Thoracic aorta (tissue), 2 donors: Measurements from ENCODE around the gene NDUFS6. TPM values are rescaled to one million over a fixed set of nuclear protein-coding genes. Genes with fewer than 3 reads are reported as not detected.

ENCODE experiments used
- ATAC-seq: fragments of 150-250 bp; one replicate; pipeline ENCODE4 v1.8.0; 2017; ENCODE audit warnings: low read depth; ENCODE audit not compliant: insufficient number of reproducible peaks, low FRiP score
- DNase-seq: peaks from one replicate; pipeline ENCODE4 v3.0.0-alpha.2; 2020; ENCODE audit warnings: low spot score
- H3K27ac ChIP-seq, 2 donors: fragments of 200-600 bp; sonication (generic); 1 replicate in 1 of 2; 2 replicates in 1 of 2; pipeline ENCODE4 v1.5.1; 2016; ENCODE audit warnings: mild to moderate bottlenecking in 2 of 2, moderate library complexity in 2 of 2
- H3K27me3 ChIP-seq: fragments of 200-600 bp; sonication (generic); replicated peaks from 2 replicates; pipeline ENCODE4 v1.6.0; 2016; ENCODE audit warnings: mild to moderate bottlenecking; ENCODE audit not compliant: insufficient read depth
- H3K36me3 ChIP-seq: fragments of 200-600 bp; sonication (generic); one replicate; pipeline ENCODE4 v1.5.1; 2016
- H3K4me1 ChIP-seq, 2 donors: fragments of 200-600 bp; sonication (generic); 1 replicate in 1 of 2; 2 replicates in 1 of 2; pipeline versions ENCODE4 v1.5.1 to v1.6.0; 2016; ENCODE audit warnings: low read depth in 2 of 2, mild to moderate bottlenecking in 1 of 2; ENCODE audit not compliant: control insufficient read depth in 1 of 2
- H3K4me3 ChIP-seq: fragments of 200-600 bp; sonication (generic); 2 replicates; pipeline ENCODE4 v1.5.1; 2016; ENCODE audit warnings: mild to moderate bottlenecking
- H3K9me3 ChIP-seq: fragments of 200-600 bp; sonication (generic); 2 replicates; pipeline ENCODE4 v1.5.1; 2016
- CTCF ChIP-seq: fragments of 200-600 bp; sonication (generic); IDR thresholded peaks from one replicate; pipeline ENCODE4 v1.5.1; 2019; ENCODE audit warnings: antibody characterized with exemption
- total RNA-seq, 2 donors: library from RNA; depleted of rRNA; stranded (reverse); fragments of >200 nt; gene quantifications; one replicate each; pipeline versions ENCODE4 v1.1.0 to v1.2.3, GENCODE V29; 2016

The NDUFS6 gene
- total RNA-seq, 2 donors from 2014 or later, result 25.7 to 26.5 TPM

- no peaks in the 10 kb centered on the region for H3K27me3 ChIP-seq
- no peak overlapping the region for H3K27ac ChIP-seq
- no peaks in the 10 kb centered on the region for H3K36me3 ChIP-seq
- ATAC-seq (no peak), DNase-seq (no peak)
- TF ChIP-seq CTCF, result no peak
- H3K9me3 ChIP-seq, result no peaks in the 10 kb centered on the region
- H3K4me3 ChIP-seq, result no peak overlapping the region
- no peaks in the 10 kb centered on the region for H3K4me1 ChIP-seq
Measured at GRCh38 chr5:1834721-1835429, 33.7 kb downstream of the NDUFS6 start.

DNA sequence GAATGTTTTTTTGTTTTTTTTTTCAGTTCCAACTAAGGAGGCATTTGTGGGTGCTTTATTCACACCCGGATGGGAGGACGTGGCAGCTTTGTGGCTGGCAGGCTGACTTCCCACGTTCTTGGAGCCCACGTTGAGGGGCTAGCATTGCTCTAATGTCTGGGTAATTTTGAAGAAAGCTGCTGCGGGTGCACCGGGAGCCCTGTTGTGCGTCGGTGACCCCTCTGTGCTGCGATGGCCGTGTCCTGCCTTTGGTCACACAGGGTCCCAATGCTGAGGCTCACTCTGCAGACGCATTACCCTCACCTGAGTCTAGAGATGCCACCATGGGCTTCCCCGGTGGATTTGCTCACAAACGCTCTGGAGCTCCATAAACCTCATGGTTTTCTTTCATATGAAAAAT, 34.2 kb downstream of the NDUFS6 start:
- Histone ChIP-seq H3K4me3 (no peak overlapping the region), H3K27ac (no peak overlapping the region), H3K4me1 (no peaks in the 10 kb centered on the region), H3K36me3 (no peaks in the 10 kb centered on the region), H3K27me3 (no peaks in the 10 kb centered on the region), H3K9me3 (no peaks in the 10 kb centered on the region)
- TF ChIP-seq CTCF, result no peak
- DNase-seq (no peak), ATAC-seq (no peak)

DNA sequence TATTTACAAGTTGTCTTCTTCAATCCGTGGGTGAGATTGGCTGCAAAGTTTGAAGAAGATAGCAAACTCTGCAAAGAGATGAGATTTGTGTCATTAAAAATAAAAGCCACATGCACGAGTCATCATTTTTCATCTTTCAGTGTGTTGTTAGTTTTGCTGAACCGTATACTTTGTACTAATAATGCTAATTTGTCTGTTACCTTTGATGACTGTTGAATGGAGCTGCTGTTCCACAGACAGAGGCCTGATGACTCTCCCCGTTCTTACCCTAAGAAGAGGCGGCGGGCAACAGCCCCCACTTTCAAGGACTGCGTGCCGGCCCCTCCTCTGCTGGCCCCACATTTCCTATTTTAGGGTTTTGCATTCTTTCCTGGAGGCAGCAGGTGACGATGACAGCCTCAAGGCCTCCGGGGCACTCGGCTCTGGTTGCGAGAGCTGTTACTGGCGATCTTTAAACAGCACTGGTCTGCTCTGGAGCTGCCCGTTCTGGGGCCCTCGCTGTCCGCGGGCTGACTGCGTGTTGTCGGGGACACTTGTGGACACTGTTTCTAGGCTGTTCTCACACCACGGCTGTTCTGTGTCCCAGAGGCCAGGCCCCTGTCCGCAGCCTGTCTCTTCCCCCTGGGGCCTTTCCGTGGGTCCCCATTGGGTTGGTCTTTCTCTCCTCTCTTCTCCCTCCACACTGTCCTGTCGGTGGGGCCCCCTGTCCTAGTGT, 35.1 kb downstream of the NDUFS6 start:
- no peak overlapping the region for H3K4me3 ChIP-seq
- no peaks in the 10 kb centered on the region for H3K9me3 ChIP-seq
- H3K36me3 ChIP-seq, result no peaks in the 10 kb centered on the region
- TF ChIP-seq CTCF, result no peak
- no peaks in the 10 kb centered on the region for H3K27me3 ChIP-seq
- no peak overlapping the region for H3K27ac ChIP-seq
- ATAC-seq, result no peak
- no peak for DNase-seq
- no peaks in the 10 kb centered on the region for H3K4me1 ChIP-seq

DNA sequence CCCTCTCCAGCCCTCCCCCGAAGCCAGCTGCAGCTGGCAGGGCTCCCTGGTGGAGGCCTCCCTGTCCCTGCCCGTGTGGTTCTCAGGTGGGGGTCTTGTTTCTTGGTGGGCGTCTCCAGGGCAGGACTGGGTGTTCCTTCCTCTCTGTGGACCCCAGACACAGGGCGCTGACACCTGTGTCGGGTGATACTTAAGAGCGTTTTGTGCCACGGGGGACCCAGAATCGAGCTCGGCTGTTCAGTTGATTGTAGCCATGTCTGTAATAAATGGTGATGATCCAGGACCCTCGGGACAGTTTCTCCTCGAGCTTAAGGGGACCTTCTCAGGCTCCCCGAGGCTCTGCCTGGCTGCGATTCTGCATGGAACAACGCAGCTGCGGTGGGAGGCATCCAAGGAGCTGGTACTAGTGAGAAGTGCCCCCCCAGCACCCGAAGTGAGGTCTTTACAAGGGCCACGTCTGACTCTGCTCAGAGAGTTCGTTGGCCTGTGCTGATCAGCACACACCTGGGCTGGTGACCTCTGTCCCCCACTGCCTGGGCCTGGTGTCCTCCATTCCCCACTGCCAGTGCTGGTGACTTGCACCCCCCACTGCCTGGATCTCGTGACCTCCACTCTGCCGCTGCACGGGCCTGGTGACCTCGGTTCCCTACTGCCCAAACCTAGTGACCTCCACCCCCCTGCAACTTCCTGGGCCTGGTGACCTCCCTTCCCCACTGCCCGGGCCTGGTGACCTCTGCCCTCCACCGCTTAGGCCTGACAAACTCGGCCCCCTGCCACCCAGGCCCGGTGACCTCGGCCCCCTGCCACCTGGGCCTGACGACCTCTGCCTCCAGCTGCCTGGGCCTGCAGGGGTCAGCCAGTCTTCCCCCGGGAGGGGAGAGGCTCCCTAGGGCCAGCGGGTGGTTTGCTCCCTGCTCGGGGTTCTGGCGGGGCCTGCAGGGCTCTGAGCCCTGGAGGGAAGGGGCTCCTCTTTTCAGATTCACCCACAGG, 36.0 kb downstream of the NDUFS6 start:
- Histone ChIP-seq H3K27ac (no peak overlapping the region), H3K27me3 (no peaks in the 10 kb centered on the region), H3K36me3 (no peaks in the 10 kb centered on the region), H3K4me3 (no peak overlapping the region), H3K4me1 (no peaks in the 10 kb centered on the region), H3K9me3 (no peaks in the 10 kb centered on the region)
- ATAC-seq (no peak), DNase-seq (no peak)
- TF ChIP-seq CTCF, result no peak

- ATAC-seq (no peak), DNase-seq (no peak)
- Histone ChIP-seq H3K4me3 (no peak overlapping the region), H3K9me3 (no peaks in the 10 kb centered on the region), H3K27ac (no peak overlapping the region), H3K4me1 (no peaks in the 10 kb centered on the region), H3K36me3 (no peaks in the 10 kb centered on the region), H3K27me3 (no peaks in the 10 kb centered on the region)
- no peak for TF ChIP-seq CTCF
Measured at GRCh38 chr5:1838013-1838412, 36.8 kb downstream of the NDUFS6 start.
